Sciatic nerve (tissue), 2 donors: ENCODE data around the gene DOK7. TPM values are rescaled to one million over a fixed set of nuclear protein-coding genes. Genes with fewer than 3 reads are reported as not detected.
"Not testable (repeated sequence)": the region's sequence is repeated elsewhere in the genome, so short reads cannot be mapped to it uniquely, and the experiment has no call there.

Experiments
- ATAC-seq: fragments of 200-7000 bp; cut with Tn5 transposase; one replicate; pipeline ENCODE4 v1.9.1; 2020; ENCODE audit warnings: mild to moderate bottlenecking, moderate library complexity
- DNase-seq: peaks from one replicate; pipeline ENCODE4 v3.0.0-alpha.2; 2020; ENCODE audit warnings: low spot score
- intact Hi-C: fragments of 100-400 bp; cut with DNase I; formaldehyde crosslinking; loops from one replicate; pipeline ENCODE4 v1.14.2; 2022
- total RNA-seq: library from RNA; stranded (reverse); fragmentation: NEBNext Ultra II Directional; extraction: Animal tissue kit (Norgen Biotek cat#: 25700); gene quantifications from one replicate; pipeline ENCODE4 v1.2.1, GENCODE V29; 2021
- donor health status: DM: no; HTN: no; CAD: no.
- donor health status: DM: no; HTN: no; CAD: no.

DOK7 gene
- total RNA-seq, 1 donor from 2014 or later = not detected

GRCh38 chr4:3495204-3495975 is 32.3 kb downstream of the DOK7 start:
- ATAC-seq (no peak), DNase-seq (no peak)
- intact Hi-C loops = no loop called here

DNA sequence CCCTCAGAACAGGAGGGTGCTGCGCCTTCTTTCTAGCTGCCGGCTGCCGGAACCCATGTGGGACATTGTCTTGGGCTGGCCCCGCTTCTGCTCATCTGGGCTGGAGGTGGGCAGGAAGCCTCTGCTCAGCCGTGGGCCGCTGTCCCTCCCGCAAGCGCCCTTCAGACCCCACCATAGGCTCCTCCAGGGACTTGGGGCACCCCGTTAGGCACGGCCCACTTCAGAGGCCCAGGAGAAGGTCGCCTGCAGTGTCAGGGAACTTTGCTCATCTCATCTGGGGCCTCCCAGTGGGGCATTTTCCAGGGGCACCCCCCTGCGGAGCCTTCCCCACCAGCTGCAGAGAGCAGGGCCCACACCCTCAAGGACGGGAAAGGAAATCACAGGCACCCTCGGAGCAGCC is 32.9 kb downstream of the DOK7 start:
- ATAC-seq (no peak), DNase-seq (no peak)
- intact Hi-C loops = no loop called here

DNA sequence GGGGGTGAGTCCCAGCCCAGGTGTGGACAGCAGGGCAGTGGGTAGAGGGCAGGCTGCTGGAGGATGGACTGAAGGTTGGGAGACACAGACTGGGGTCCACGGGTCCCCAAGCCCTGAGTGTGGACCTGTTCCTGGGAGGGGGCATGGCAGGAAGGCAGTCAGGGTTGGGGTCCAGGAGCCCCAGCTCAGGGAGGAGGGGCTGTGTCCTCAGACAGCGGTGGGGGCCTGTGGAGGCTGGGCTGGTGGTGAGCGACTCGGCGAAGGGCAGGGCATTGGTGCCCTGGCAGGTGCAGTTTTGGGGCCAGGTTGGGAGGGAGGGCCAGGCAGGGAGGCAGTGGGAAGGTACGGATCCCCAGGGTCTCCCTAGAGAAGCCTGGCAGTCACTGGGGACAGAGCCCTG is 34.0 kb downstream of the DOK7 start:
- intact Hi-C loops = no loop called here
- ATAC-seq (no peak), DNase-seq (no peak)

DNA sequence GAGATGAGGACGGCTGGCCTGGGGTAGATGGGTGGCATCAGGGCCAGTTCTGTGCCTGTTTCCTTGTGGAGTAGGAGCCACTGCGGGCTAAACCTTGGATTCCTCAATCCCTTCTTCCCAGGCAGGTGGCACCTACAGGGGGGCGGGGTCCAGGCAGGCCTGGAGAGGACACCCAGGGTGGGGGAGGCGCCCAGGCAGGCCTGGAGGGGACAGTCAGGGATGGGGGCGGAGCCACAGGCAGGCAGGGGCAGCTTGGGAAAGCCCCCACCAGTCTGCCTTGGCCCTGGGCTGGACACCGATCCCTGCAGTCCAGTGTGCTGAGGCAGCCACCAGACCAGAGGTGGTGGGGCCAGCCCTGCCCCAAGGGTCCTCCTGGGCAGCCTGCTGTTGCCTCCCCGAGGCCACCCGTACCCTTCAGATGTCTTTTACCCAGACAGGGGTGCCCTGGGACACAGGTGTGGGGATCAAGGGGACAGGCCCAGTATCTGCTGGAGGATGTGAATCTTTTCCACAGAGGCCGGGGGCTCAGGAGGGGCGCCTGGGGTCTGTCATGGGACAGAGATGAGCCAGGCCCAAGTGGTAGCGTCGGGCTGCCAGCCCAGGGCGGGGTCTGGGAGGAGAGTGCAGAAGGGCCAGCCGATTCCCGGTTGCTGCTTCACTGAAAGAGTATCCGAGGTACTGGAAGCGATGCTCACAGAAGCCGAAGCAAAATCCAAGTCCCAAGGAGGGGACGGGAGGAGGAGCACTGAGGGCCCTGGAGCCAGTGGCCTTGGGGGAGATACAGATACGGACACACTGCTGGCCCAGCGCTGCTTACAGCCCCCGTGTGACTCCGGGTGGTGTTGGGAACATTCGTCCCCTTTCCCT is 34.6 kb downstream of the DOK7 start:
- ATAC-seq = peak; percentile 11
- DNase-seq = no peak
- intact Hi-C loops = no loop called here

DNA sequence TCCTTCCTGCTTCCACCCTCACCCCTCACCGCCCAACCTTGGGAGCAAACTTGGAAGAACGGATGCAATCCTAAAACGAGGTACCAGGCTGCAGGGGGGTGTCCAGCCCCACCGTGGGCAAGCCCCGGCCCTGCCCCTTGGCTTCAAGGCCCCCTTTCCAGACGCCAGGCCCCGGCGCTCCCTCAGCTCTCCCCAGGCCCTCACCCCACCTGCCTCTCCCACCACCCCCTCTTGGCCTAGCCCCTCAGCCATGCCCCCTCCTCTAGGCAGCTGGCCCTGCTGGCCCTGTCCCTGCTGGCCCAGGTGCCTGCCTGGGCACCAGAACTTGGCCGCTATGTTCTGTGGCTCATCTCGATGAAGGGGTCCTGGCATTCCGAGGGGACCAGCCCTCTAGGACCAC is 35.3 kb downstream of the DOK7 start:
- no peak for DNase-seq
- intact Hi-C loops = no loop called here
- ATAC-seq = no peak

DNA sequence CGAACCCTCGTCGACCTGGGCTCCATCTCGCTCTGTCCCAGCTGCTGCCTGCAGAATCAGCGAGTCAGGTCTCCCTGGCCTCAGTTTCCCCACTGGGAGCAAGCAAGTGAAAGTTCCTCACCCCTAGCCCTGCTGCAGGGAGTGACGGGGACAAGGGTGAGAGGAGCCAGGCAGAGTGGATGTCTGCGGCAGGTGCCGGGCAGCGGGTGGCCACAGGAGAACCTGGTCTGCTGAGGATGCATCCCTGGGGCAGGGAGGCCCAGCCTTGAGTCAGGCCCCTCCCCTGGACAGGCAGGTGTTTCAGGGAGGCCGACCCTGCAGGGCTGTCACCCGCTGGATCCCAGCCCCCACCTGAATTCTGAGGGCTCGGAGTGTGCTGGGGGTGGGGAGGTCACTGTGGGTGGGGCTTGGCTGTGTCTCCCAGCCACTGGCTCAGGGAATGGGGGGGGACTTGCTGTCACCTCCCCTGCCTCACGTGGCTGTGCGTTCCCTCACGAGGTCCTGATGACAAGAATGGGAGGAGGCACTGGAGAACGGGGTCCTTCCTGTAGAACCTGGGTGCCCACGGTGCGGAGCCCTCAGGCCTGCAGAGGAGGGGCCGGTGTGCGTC is 35.9 kb downstream of the DOK7 start:
- ATAC-seq = no peak
- no peak for DNase-seq
- intact Hi-C loops = no loop called here

GRCh38 chr4:3499710-3500109 is 36.6 kb downstream of the DOK7 start:
- ATAC-seq (peak; percentile 6), DNase-seq (no peak)
- intact Hi-C loops = no loop called here

GRCh38 chr4:3500111-3500510 is 37.0 kb downstream of the DOK7 start:
- DNase-seq = no peak
- no peak for ATAC-seq
- intact Hi-C loops = no loop called here

DNA sequence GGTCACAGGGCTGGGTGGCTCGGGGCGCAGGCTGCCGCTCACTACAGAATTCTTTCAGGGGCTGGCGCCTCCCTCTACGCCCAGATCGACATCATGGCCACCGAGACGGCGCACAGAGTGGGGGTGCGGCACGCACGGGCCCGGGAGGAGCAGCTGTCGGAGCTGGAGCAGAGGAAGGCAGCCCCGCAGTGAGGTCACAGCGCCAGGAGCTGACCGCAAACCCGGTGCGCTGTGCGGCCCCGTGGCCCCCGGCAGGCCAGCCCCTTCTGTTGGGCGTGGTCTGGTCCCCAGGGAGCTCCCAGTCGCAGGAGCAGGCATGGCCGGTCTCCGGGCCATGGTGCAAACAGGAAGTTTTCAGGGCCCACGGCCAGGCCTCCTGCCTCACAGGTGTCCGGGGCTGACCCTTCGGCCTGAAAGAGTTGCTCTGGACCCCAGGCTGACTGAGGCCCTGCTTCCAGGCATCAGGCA is 37.6 kb downstream of the DOK7 start:
- intact Hi-C loops = no loop called here
- ATAC-seq = no peak
- no peak for DNase-seq

GRCh38 chr4:3501126-3501824 is 38.2 kb downstream of the DOK7 start:
- intact Hi-C loops = no loop called here

GRCh38 chr4:3501825-3502425 is 38.8 kb downstream of the DOK7 start:
- DNase-seq = no peak
- ATAC-seq = no peak
- intact Hi-C loops = no loop called here

More at GRCh38 chr4:3501126-3501824, 38.2 kb downstream of the DOK7 start:
- DNase-seq (no peak), ATAC-seq (no peak)

- intact Hi-C loops = no loop called here
- ATAC-seq (no peak), DNase-seq (no peak)
Observed at GRCh38 chr4:3502941-3503936, 40.1 kb downstream of the DOK7 start.

- intact Hi-C loops = no loop called here
- ATAC-seq = no peak
- DNase-seq = no peak
Observed at GRCh38 chr4:3505231-3505630, 42.1 kb downstream of the DOK7 start.

DNA sequence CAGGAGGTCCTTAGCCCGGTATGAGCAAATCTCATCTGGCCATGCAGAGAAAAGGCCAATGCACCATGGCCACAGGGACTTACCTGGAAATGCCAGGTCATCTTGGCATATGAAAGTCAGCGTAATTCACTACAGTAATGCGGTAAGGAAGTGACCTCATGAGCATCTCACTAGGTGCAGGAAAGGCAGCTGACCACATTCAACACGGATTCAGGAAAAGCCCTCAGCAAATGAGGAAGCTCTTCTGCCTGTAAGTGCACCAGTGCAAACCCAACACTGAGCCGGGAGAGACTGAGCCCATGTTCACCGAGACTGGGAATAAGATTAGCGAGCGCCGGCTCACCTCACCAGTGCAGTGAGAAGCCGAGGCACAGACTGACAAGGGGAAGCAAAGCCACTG is 45.4 kb downstream of the DOK7 start:
- ATAC-seq (no peak), DNase-seq (no peak)
- intact Hi-C loops = no loop called here

DNA sequence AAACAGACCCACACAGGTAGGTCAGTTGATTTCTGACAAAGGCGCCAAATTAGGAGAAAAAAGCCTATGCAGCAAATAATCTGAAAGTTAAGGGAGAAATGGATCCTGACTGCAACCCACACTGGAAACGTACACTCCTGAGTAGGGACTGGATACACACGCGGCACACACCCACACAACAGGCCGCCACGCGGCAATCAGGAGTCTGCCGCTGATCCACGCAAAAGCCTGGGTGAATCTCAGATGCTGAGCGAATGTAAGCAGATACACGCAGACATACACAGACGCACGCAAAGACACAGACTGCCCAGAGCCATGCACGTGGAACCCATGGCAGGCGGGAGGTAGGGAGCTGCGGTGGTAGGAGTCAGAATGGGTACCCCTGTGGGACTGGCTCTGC is 47.4 kb downstream of the DOK7 start:
- DNase-seq (no peak), ATAC-seq (no peak)
- intact Hi-C loops = no loop called here

- ATAC-seq (no peak), DNase-seq (no peak)
- intact Hi-C loops = no loop called here
Observed at GRCh38 chr4:3511187-3511586, 48.1 kb downstream of the DOK7 start.

- ATAC-seq, DNase-seq, intact Hi-C loops: not testable (repeated sequence)
Observed at GRCh38 chr4:3511601-3512000, 48.5 kb downstream of the DOK7 start.

DNA sequence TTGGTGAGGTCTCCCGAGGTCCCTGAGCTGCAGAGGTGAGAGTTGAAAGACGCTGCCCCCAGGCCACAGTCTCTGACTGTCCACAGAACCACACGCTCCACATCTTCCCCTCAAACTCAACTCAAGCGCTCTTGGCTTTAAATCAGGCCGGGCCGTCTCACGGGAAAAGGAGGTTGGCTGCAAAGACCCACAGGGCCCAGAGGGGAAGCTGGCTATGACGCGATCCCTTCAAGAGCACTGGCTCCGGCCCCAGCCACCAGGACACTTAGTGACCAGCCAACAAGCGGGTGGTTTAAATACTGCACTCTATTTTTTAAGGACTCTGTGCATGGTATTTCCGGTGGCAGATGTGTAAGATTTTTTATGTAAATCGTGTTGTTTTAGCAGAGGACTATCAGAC is 49.2 kb downstream of the DOK7 start:
- intact Hi-C loops = no loop called here
- ATAC-seq (peak; percentile 21), DNase-seq (no peak)
